Sciatic nerve (tissue), 2 donors: ENCODE data around the gene UBR4. TPM values are rescaled to one million over a fixed set of nuclear protein-coding genes. Genes with fewer than 3 reads are reported as not detected.

Source experiments
- ATAC-seq: fragments of 200-7000 bp; cut with Tn5 transposase; one replicate; pipeline ENCODE4 v1.9.1; 2020; ENCODE audit warnings: mild to moderate bottlenecking, moderate library complexity
- DNase-seq: peaks from one replicate; pipeline ENCODE4 v3.0.0-alpha.2; 2020; ENCODE audit warnings: low spot score
- intact Hi-C: fragments of 100-400 bp; cut with DNase I; formaldehyde crosslinking; loops from one replicate; pipeline ENCODE4 v1.14.2; 2022
- total RNA-seq: library from RNA; stranded (reverse); fragmentation: NEBNext Ultra II Directional; extraction: Animal tissue kit (Norgen Biotek cat#: 25700); gene quantifications from one replicate; pipeline ENCODE4 v1.2.1, GENCODE V29; 2021
- donor health status: DM: no; HTN: no; CAD: no.
- donor health status: DM: no; HTN: no; CAD: no.

Gene UBR4
- total RNA-seq, 1 donor from 2014 or later = 161 TPM

DNA sequence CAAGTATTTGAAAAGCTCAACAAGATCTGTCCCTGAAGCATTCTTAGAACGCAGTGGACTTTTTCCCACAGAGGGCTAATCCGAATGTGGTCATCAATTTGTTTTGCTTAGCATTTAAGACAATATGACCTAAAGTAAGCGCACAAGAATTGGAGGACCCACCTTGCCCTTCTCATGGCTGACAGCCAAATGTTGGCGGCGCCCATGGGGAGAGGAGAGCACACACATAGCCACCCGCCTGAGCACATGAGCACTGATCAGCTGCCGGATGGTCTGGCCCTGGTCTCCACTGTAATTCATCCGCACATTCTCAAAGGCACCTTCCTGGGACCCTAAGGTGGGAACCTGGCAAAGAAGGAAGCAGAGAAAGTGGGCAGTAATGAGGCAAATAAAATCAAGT is 52.4 kb downstream of the UBR4 start:
- ATAC-seq = no peak
- no peak for DNase-seq
- intact Hi-C loops = no loop called here

DNA sequence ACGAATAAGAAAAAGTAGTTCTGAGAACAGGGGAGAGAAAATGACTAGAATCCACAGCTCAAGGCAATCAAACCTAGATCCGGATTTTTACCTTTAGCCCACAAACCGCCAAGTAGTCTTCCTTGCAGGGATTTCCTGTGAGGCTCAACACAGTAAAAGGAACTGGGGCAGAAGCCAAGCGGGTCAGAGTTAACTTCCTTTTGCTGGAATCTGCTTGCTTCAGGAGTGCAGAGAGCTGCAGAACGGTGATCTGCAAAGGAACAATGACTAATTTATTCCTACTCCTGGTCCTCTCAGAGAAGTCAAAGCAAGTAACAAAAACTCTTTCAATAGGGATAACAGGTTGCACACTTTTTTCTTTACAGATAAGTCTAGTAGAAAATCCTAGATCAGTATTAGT is 53.4 kb downstream of the UBR4 start:
- DNase-seq (no peak), ATAC-seq (no peak)
- intact Hi-C loops = no loop called here

DNA sequence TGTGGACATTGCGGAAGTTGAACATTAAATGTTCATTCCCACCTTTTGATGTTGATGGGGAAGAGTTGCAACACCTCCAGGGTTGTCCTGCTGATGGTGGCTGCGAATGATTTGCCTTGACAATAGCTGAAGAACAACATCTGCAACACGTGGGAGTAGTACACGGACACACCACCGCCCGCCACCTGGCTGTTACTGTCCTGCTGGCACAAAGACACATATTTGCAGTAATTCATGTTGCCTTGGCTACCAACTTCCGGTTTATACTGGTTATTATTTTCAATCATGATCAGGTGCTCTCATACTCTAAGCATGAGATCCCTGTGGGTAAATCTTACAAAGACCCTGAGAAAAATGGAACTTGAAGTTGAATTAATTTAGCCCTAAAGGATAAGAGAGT is 55.2 kb downstream of the UBR4 start:
- intact Hi-C loops = no loop called here
- ATAC-seq (no peak), DNase-seq (no peak)

DNA sequence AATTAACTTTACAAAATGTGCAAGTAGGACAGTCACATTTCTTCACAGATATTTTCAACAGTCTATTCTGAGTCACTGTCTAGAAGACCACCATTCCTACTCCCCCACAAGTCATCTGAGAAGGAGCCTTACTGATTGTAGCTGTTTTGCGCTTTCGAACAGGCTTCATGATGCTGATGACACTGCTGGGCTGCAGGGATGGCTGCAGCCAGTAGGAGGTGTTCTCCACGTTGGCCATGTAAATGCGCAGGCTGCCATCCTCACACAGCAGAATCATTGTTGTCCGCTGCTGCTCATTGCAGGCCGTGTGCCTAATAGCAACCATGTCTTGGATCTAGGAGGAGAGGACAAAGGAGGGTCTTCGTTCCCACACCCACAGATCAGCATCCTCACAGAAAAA is 56.9 kb downstream of the UBR4 start:
- DNase-seq (no peak), ATAC-seq (no peak)
- intact Hi-C loops = no loop called here

DNA sequence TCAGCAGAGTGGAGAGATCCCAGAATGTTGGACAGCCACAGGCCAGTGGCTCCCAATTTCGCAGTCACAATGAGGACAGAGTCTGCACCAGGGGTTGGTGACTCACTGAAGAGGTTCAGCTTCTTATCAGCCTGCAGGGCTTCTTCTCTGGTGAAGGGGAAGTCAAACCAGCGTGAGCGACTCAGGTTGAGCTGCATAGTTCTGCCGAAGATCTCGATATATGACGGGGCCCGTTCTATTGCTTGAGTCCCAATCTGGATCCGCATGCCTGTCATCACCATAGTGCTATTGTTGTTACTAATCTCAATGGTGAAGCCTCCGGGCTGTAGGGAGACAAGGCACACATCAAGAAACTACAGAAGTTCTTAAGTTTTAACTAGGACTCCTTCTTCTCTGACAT is 58.5 kb downstream of the UBR4 start:
- DNase-seq = no peak
- ATAC-seq = no peak
- intact Hi-C loops = loop anchor here (1.0 kb wide), 1 partner anchor 28 kb away; no protein-coding TSS in a partner anchor

DNA sequence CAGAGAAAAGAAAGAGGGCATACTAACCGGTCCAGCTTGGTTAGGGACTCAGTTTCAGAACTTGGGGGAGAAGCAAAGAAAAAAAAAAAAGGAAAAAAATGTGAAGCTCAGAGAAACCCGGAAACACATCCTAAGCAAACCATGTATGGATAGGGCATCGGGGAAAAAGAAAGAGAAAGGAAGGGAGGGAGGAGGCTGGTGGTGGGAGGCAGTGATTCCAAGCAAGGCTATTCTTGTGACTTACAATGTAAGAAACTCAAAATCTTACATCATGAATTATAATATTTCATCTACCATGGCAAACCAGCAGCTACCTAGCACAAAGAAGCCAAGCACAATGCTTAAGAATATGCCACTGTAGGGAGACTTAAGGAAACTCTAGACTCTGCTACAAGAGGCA is 60.3 kb downstream of the UBR4 start:
- DNase-seq = no peak
- ATAC-seq = no peak
- intact Hi-C loops = no loop called here

DNA sequence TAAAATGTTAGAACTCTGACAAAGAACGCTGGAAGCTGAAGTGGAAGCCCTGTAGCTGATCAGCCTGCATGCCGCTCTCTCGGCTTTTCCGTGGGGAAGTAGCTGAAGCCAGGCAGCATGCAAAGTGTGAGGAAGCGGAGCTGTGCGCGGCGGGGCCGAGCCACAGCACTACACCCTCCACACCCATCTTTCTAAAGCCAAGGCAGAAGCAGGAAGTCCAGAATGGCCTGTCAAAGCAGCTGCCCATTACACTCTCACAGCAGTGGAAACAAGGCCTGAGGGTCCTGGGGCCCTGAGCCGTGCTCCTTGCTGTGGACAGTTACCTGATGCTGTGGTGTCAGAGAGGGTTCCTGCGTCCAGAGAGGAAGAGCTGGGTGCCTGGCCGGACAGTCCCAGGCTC is 69.6 kb downstream of the UBR4 start:
- DNase-seq (no peak), ATAC-seq (no peak)
- intact Hi-C loops = no loop called here

DNA sequence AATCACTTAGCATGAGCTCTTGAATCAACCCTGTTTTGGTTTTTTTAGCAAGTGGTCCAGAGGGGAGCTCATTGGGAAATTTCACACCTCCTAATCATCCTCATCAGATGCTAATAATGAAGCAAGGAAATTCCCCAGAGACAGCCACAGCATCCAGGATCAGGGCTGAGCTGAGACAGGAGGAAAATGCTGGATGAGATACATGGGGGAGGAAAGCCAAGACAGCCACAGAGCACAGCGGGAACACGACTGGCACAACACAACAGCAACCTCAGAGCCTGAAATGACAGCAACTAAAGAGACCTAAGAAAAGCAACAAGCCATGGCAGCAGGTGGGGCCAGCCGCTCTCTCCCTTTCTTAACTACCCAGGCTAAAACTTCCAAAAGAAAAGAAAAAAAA is 70.4 kb downstream of the UBR4 start:
- DNase-seq = no peak
- intact Hi-C loops = no loop called here
- no peak for ATAC-seq

DNA sequence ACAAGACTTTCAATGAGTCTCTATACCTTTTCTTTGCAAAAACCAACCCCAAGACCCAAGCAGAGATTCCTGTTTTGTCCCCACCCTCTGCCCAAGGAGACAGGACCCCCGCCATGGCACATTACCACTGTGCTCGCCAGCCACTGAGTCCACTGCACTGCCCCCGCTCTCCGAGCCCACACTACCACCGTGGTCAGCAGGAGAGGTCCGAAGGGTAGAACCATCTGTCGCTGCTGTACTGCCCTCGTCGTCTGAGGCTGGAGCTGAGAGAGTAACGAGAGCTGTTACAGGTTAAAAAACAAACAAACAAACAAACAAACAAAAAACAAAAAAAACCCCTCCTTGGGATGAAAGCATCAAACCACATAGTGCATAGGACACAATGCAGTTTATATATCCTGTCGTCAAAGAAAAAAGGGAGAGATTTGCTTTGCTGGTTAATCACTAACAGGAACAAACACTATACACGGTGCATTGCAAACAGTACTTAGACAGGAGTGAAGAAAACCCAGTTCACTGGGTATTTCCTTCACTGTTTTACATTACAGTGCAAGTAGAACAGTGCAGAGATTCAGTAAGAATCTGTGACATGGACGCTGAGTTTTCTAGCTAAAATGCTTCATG is 71.0 kb downstream of the UBR4 start:
- intact Hi-C loops = no loop called here
- no peak for DNase-seq
- no peak for ATAC-seq

DNA sequence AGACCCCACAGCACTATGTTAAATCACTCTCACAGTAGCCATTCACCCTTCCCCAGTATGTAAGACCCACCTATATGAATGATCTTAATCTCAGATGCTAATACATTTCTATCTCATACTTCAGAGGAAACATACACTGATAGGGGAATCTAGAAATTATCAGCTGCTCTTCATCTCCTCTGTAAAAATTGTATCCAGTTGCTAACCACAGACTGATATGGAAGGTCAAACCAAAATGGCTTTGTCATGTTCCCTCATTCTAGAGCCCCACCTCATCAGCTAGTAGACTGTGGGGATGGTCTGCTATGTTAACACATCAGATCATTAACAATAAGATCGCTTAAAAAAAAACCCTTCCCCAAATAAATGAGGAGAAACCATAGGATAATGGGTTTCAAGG is 71.7 kb downstream of the UBR4 start:
- ATAC-seq (no peak), DNase-seq (no peak)
- intact Hi-C loops = no loop called here

DNA sequence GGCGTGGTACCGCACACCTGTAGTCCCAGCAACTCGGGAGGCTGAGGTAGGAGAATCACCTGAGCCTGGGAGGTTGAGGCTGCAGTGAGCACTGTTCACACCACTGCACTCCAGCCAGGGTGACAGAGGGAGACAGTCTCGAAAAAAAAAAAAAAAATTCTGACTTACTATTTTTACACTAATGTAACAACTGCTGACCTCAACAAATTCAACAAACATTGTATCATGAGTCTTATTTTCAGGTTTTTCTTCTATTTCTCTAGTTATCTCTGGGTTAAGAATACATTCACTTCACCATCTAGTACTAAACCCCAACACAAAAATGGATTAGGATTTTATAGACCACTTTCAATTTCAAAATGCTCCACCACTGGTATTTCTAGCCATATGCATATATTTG is 72.9 kb downstream of the UBR4 start:
- intact Hi-C loops = no loop called here
- DNase-seq (no peak), ATAC-seq (no peak)

DNA sequence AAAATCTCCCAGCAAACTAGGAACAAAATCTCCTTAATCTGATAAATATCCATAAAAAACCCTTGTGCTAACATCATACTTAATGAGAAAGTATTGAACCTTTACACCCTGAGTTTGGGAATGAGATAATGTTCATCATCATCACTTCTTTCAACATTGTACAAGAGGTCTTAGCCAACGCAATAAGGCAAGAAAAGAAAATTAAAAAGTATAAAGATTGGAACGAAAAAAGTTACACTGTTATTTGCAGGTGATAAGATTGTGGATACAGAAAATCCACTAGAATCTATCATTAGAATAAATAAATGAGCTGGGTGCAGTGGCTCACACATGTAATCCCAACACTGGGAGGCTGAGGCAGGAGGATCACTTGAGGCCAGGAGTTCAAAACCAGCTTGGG is 76.7 kb downstream of the UBR4 start:
- DNase-seq (no peak), ATAC-seq (no peak)
- intact Hi-C loops = no loop called here

DNA sequence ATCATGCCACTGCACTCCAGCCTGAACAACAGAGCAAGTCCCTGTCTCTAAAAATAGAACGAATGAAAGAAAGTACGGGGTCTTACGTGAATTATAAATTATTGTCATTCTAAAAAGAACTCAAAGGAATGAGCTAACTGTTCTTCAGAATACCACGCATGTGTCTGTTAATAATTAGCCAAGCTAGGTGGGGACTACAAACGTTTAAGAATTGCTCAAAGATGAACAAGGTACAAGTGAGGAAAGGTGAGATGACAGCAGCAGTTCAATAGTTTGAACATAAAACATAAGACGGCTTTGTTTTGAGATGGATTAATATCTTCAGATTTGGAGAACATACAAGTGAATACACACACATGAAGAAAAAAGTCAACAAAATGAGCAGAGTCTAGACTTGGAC is 79.6 kb downstream of the UBR4 start:
- ATAC-seq (no peak), DNase-seq (no peak)
- intact Hi-C loops = no loop called here

DNA sequence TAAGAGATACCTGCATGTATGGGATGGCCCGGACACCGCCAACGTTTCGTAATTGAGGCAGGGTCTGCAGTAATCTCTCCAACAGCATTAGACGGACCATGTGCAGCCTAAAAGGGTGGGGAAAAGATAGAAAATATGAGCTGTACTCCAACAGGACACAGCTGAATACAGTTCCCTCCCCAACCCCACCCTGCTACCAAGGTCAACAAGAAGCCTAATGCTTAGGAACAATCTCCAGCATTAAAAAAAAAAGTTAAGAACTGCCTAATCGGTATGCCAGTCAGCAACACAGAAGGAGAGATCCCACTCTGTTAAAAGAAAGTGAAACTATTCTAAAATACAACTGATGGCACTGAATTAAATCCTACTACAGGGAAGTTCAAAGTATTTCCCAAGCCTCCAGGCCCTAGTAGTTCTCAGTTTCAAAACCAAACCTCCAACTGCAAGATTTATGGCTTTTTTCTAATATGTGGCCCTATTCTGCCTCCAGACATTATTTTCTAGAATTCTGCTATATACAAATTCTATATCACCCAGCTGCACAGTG is 81.0 kb downstream of the UBR4 start:
- intact Hi-C loops = no loop called here
- ATAC-seq (no peak), DNase-seq (no peak)

DNA sequence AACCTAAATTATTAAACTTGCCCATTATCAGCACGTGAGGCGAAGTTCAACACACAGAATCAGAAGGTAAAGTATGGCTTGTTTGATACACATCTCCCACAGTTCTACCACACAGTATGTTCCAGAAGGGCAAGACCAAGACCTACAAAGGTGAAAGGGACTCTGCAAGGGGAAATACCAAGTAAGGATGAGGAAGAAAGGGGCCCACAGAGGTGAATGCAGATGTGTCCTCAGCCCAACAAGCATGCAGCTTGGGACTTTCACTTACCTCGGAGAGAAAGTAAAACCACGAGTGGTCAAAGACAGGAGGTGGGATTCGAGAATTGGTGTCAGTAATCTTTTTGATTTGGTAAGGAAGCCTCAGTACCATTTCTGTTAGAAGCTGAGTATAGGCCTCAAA is 85.8 kb downstream of the UBR4 start:
- intact Hi-C loops = no loop called here

DNA sequence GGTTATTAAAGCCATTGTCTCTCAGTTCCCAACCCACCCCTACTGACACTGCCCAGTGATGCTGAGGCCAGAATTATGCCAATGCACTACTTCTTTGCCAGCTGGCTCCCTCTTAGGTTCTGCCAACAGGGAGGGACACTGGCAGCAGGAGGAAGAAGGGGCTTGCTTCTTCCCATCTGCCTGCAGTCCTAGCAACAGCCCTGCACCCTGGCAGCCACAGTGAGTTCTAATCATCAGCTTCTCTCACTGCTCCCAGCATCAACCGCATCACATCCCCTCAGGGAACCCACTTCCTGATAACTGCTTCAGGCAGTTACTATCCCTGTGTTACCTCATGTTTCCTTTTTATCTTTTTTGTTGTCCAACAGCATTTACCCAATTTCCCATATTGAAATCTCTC is 86.2 kb downstream of the UBR4 start:
- intact Hi-C loops = loop anchor here (1.0 kb wide), 1 partner anchor 27 kb away; no protein-coding TSS in a partner anchor
- ATAC-seq = no peak
- no peak for DNase-seq

More for the DNA sequence above, 85.8 kb downstream of the UBR4 start:
- ATAC-seq = no peak
- DNase-seq = no peak

DNA sequence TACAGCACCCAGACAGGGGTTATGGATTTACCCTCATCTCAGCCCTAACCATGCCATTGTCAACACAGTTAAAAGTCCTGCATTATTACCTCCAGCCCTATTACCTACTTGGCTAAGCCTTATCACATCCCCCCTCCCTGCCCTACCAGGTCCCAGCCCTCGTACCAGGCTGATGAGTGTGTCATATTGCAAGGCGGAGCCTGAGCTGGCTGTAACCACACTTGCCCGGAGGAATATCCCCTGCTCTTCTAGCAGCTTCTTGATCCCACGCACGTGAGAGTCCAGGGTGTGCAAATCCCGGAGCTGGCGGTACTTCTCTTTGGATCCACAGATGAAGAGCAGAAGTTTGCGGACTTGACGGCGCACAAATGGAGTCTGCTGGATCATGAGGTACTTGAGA is 87.4 kb downstream of the UBR4 start:
- intact Hi-C loops = loop anchor here (1.0 kb wide), 1 partner anchor 29 kb away; no protein-coding TSS in a partner anchor
- ATAC-seq (no peak), DNase-seq (no peak)

DNA sequence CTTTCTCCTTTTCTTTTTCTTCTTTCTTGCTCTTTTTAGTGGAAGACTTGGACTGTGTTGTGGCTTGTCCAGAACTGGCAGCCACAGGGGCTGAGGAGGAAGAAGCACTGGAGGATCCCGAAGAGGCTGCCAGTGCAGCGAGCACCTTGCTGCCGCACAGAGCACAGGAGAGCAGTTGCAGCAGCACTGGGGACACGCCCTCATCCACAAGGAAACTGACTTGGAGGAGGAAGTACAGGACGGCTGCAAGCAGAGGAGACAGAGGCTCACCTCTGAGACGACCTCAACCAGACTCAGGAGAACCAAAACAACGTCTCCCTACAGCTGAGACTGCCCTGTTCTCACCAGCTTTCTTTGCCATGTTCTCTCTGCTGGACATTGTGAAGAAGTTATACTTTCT is 88.9 kb downstream of the UBR4 start:
- ATAC-seq = no peak
- DNase-seq = no peak
- intact Hi-C loops = no loop called here

DNA sequence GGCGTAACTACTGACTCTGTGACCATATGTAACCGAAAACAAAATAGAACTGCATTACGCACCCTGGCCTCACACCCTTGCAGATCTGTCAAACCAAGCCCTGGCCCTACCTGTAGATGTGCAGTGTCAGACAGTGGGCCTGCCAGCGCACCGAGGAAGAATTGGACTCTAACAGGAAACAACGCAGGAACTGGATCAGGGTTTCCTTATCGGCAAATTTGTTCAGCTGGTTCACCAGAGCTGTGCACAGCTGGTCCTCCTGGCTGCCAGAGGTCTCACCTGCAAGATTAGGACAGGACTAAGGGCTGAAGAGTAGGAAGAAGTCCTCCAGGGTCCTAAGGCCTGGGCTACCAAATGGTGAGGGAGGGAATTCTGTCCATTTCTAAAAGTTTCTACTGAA is 90.0 kb downstream of the UBR4 start:
- intact Hi-C loops = no loop called here
- no peak for ATAC-seq
- DNase-seq = no peak

DNA sequence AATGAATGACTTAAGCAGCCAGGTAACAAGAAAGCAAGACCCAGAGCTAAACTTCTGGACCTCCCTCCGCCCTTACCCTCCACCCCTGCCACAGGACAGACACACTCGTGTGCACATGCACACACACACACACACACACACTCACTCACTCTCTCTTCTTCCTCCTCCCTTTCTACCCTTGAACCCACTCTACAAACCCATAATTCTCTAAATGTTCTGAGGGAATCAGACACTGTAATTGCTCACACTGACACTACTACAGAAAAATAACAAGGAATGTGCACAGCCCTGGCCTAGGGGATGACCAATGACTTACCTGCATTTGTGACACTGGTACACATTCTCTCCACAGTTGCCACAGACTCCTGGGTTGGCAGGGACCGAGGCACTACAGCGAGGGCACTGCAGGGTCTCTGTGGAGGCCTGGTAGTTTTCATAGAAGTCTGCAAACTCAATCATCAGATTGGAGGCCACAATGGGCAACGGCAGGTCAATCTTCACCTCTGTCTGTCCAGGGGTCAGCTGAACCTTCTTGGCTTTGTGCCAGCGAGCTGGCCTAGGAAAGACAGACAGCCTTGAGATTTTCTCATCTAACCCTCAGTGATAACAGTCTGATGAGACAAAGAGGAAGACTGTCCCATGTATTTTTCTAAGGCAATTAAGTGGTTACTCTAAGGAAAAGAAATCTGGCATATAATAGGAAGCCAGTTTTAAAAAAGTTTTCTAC is 94.8 kb downstream of the UBR4 start:
- DNase-seq (no peak), ATAC-seq (no peak)
- intact Hi-C loops = no loop called here

DNA sequence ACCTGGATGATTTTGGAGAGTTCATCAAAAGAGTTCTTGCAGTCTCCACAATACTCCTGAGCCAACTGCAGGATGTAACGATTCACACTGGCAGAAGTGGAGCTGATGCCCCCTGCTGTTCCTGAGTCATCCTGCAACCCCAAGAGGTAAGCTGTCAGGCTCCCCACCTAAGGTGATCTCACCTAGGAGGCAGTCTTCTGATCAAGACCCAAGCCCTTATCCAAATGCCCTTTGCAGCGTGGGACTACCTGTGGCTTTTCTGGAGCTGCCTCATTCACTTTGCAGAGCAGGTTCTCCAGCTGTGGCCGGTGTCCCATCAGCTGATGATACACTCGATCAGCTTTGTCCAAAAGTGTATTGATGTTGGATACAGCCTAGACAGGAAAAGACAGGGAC is 96.4 kb downstream of the UBR4 start:
- ATAC-seq = no peak
- intact Hi-C loops = no loop called here
- DNase-seq = no peak
